Amniotic stem cell (primary cell): Measurements from ENCODE around the gene ZMAT3.
"Not testable (repeated sequence)": the region's sequence is repeated elsewhere in the genome, so short reads cannot be mapped to it uniquely, and the experiment has no call there.

Experiments used
- DNase-seq: peaks from one replicate; lab custom pipeline; 2025; lab: John Stamatoyannopoulos, UW

The ZMAT3 gene, protein sequence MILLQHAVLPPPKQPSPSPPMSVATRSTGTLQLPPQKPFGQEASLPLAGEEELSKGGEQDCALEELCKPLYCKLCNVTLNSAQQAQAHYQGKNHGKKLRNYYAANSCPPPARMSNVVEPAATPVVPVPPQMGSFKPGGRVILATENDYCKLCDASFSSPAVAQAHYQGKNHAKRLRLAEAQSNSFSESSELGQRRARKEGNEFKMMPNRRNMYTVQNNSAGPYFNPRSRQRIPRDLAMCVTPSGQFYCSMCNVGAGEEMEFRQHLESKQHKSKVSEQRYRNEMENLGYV

DNA sequence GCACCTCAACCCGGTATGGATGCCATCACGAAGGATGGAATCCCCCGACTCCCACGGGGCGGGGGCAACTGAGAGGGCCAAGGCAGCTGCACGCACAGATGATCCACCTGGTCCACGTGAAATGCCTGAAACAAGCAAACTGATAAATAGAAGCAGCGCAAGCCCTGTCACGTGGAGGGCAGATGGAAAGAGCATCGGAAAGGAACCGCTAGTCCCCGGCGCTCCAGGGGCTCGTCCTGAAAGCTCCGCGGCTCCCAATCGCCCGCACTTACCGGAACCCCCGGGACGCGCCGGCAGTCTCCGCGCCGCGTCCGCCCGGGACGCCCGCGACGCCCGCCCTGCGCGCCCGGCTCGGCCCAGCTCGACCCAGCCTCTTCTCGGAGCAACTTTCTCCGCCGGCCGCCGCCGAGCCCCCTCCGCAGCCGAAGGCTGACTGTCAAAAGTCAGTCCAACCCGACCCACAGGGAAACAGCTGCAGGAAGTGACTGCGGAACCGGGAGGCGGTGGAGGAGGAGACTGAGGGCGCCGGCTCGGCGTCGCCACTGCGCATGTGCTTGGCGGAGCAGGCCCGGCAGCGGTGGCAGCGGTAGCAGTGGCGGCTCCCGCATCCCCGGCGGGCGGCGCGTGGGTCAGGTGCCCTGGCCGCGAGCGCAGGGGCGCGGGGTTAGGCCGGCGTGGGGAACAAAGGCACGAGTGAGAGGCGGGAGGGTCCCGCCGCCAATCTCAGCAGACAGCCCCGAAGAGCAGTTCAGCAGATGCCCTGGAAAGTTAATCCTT, at the start of gene ZMAT3:
Gene ZMAT3 (minus strand): TSS at position 487 of the 777 bp plus-strand sequence. CDS start 4,057 bp downstream, outside the sequence.
- DNase-seq = peak; percentile 47

DNA sequence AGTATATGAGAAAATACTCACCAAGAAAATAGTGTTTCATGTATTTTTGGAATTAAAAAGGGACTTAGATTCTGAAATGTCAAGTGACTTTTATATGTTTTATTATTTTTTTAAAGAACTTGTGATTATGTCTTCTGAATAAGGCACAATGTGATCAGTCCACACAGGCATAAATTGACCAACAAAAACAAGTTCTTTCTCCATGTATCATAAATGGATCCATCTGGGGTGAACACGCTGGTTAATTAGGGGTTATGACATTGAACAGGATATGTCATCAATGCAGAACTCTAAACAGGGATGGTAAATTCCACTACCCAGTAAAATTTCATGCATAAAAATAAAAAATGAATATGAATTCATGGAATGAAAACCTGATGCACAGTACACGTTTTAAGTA, 45.2 kb upstream of the ZMAT3 start:
- no peak for DNase-seq

DNA sequence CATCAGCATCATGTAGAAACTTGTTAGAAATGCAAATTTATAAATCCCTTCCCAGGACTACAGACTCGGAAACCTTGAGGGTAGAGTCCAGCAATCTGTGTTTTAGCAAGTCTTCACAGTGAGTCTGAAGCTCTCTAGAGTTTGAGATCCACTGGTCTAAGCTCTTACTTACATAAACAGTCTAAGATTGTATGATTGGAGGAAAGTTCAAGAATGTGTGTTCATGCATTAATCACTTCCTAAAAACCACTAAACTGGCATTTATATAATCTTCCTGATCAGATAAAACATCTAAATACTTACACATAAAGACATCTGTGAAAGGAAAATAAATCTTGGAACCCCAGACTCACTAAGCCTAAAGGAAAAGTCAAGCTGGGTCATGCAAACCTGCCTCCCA, 43.8 kb upstream of the ZMAT3 start:
- not testable (repeated sequence) for DNase-seq

DNA sequence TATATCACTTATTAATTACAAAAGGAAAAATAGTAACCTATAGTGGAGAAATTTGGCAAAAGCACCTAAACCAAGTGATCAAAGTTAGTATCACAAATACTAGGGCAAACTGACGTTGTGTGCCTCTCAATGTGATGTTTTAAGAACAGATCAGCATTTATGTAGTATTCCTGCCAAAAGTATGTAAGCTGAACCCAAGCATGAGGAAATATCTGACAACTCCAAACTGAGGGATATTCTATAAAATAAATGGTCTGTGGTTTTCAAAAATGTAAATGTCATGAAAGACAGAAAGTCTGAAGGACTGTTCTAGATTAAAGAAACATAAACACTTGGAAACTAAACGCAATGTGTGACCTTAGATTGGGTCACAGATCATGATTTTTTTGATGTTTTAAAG, 42.3 kb upstream of the ZMAT3 start:
- no peak for DNase-seq

DNA sequence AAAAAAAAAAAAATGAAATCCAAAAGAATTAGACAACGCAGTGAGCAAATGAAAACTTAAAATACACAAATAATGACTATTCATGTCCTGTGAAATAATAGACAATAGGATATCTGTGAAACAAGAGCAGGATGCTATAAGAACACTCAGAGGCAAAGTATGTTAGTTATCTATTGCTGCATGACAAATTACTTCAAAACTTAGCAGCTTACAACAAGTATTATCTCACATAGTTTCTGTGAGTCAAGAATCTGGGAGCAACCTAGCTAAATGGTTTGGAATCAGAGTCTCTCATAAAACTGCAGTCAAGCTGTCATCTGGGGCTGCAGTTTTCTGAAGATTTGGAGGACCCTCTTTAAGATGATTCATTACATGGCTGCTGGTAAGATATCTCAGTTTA, 36.5 kb upstream of the ZMAT3 start:
- DNase-seq = peak; percentile 49

DNA sequence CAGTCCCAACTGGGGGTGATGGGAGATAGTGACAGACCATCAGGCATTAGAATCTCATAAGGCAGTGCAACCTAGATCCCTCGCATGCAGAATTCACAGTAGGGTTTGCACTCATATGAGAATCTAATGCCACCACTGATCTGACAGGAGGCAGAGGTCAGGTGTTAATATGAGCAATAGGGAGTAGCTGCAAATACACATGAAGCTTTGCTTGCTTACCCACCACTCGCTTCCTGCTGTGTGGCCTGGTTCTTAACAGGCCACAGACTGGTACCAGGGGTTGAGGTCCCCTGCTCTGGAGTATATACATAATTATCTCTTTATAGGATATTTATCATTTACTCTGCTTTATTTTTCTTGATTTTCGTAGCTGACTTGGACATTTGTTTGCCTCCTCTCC, 36.0 kb upstream of the ZMAT3 start:
- DNase-seq = no peak

DNA sequence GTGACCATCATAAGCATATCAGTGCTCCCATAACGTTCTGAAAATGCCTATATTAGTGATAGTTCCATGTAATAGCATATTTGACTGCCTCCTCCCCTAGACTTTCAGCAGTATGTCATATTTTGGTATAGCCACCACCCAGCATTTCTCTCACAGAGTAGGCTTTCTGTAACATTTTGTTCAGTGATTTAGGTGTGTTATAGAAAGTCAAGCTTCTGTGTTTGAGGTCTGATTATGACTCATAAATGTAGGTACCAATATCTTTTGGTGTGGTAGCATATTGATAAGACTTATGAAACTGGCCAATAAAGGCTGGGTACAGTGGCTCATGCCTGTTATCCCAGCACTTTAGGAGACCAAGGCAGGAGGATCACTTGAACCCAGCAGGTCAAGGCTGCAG, 34.3 kb upstream of the ZMAT3 start:
- DNase-seq = no peak

DNA sequence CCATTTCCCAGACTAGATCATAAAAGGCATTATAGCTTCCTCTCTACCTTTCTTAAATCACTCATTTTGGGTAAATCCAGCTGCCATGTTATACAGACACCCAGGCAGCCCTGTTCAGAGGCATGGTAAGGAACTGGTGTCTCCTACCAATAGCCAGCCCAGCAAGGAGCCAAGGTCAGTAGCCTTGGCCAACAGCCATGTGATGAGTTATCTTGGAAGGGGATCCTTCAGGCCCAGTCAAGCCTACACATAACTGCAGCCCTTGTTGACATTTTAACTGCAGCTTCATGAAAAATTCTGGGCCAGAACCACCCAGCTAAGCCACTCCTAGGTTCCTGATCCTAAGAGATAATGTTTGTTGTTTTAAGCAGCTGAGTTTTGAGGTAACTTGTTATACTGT, 29.0 kb upstream of the ZMAT3 start:
- DNase-seq = no peak

DNA sequence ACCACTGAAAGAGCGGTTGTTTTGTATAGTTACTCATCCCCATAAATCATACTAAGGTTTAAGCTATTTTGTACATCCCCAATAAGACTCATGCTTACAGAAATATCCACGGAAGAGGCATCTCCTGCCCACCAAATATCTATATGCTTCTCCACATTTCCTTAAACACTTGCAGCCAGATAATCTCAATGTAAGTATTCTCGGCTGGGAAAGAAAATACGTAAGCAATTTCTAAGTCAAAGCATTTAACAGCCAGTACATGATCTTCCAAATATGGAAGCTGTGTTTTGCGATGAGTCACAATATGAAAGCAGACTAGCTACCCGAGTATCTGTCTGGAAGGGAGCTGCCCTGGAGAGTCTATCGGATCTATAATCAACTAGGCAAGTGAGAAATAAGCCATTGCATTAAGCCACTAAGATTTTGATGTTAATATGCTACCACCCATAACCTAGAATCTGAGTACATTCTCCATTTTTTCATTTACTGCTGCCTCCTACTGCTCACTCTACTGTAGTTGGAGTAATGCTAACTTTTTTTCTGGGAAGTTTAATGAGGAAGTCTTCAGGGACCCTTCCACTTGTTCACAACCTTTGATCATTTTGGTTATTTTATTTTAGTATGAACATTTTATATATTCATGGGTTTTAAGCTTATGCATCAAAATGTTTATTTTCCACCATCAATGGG, 26.9 kb upstream of the ZMAT3 start:
- peak; percentile 42 for DNase-seq

DNA sequence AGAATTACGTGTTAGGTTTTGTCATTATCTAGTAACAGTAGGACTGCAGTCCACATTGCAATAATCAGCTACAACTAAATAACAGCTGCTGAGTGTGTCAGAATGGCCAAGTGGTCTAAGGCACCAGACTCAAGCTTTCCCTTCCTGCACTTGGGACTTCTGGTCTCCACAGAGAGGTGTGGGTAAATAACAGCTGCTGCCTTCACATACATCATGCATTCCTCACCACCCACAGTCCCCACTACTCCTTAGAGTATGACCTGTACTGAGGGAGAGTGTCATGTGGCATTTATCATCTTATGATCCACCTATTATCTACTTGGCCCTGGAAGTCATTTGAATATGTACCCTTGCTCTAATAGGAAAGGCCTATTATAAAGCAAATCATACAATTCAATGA, 22.2 kb upstream of the ZMAT3 start:
- no peak for DNase-seq

DNA sequence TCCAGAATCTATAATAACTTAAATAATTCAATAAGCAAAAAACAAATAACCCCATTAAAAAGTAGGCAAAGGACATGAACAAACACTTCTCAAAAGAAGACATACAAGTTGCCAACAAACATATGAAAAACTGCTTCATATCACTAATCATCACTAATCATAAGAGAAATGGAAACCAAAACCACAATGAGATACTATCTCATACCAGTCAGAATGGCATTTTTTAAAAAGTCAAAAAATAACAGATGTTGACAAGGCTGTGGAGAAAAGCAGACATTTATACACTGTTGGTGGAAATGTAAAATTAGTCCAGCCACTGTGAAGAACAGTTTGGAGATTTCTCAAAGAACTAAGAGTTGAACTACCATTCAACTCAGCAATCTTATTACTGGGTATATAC, 19.5 kb upstream of the ZMAT3 start:
- no peak for DNase-seq

DNA sequence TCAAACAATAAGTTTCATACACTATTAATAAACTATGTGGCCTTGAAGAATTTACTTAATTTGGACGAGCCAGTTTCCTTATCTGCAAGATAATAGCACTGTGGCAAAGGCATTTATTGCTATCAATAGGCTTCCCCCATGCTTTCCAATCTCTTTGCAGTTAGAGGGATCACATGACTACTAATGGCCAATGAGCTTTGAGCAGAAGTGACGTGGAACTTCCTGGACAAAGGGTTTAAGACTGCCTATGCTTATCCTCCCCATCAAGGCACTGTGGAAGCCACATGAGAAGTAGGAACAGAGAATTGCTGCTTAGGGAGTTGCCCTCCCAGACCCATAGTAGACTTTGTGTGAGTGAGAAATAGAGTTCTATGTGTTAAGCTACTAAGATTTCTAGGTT, 16.7 kb upstream of the ZMAT3 start:
- no peak for DNase-seq

DNA sequence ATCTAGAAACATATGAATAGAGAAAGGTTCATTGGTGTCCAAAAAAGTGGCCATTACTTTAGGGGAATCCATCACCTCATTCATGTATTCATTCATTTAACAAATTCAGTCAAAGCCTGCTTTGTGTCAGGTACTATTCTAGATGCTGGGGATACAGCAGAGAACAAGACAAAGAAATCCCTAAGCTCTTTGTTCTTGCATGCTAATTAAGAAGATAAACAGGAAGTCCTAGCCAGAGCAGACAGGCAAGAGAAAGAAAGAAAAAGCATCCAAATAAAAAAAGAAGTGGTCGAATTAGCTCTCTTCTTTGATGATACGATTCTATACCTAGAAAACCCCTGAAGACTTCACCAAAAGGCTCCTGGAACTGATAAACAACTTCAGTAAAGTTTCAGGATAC, 12.4 kb upstream of the ZMAT3 start:
- no peak for DNase-seq

DNA sequence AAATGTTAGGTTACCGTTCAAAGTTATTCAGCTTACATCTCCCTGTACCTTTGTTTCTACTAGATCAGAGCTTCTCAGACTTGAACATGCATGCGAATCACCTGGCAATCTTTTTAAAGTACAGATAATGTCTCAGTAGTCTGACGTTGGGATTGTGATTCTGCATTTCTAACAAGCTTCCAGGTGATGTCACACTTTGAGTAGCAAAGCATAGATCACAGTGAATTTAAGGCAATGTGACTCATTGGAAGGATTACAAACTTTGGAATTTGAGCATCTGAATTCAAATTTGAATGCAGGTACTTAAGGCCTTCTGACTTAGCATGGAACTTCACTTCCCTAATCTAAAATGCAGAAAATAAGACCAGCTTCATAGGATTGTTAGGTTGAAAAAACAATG, 10.8 kb upstream of the ZMAT3 start:
- no peak for DNase-seq

DNA sequence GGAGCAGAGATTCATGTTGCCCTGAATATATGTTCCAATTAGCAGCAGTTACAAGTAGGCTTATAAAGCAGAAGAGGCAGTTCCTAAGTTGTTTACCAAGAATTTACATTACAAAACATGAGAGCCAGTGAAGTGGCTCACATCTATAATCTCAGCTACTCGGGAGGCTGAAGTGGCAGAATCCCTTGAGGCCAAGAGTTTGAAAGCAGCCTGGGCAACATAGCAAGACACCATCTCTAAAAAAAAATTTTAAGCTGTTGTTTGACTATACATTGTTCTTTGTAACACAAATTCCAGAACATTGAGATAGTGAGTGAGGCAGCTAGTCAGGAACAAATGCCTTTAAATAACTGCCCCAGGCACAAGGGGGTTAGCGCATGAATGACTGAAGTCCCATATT, 10.3 kb upstream of the ZMAT3 start:
- no peak for DNase-seq

DNA sequence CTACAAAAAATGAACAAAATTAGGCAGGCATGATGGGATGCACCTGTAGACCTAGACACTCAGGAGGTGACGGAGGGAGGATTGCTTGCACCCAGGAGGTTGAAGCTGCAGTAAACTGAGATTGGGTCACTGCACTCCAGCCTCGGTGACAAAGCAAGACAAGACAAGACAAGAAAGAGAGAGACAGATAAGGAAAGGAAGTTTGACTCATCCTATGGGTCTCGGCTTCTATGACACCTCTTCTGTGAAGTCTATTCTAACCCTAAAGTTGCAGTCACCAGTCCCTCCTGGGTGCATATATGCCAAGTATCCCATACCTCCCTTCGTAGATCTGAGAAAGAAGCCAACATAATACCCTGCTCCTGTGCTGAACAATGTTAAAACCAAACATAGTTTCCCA, 7.9 kb upstream of the ZMAT3 start:
- DNase-seq = no peak

DNA sequence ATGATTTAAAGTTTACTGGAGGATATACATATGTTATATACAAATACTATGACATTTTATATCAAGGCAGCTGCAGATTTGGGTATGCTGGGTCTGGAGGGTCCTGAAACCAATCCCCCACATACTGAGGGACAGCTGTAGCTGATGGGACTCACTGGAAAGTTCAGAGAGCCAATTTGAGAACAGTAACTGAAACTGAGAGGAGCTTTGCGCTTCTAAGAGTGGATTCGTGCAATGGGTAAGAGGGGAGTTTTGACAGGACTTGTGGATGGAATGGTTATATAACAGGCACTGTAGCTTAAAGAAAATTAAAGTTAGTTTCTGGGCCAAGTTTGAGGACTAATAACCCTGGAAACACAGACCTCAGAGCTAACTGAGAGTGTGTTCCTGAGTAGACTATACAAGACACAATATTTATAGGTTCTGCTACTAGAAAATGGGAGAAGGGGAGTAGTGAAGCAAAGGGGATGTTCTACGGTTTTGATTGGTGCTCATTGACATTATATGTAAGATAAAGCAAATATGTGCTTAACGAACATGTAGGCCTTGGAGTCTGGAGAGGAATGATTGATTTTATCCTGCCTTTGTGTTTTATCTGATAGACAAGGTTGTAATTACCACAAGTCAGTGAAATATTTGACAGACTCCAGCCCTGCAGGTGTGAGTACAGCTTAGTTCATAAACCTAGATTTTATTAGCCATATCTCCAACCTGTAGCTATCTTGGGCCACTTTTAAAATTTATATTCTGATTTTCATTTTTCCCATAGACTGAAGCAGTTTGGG, 4.8 kb upstream of the ZMAT3 start:
- no peak for DNase-seq

DNA sequence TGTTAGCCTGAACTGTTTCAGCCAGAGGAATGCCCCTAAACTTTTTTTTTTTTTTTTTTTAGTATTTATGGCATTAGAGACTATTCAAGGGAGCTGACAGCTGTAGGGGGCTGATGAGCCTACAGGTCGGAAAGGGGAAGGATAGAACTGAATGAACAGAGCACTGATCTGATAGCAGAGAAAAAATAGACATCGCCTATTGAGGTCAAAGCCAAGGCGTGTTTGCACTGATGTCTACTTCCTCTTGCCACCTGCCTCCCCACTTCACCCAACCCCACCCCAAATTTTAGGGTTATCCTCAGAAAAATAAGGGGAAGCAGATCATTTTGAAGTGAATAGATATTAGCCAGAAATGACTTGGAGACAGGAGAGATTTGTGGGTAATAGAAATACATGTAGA, 3.0 kb upstream of the ZMAT3 start:
- no peak for DNase-seq

DNA sequence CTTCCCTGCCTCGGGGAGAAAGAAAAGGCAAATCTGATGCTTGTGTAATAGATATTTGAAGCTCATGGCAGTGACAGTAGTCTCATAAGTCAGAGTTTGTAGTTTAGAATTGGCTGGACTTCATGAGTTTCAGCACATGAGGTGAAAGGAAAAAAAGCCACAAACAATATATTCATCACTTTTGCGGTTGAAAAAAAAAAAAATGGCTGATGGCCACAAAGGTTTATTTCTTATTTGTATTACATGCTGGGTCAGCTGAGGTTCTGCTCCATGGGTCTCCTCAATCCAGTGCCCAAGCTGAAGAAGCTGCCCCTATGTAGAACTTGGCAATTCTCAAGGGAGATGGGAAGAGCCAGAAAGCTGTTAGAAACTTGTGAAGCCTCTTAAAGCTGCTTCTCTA, 2.2 kb upstream of the ZMAT3 start:
- DNase-seq = no peak

DNA sequence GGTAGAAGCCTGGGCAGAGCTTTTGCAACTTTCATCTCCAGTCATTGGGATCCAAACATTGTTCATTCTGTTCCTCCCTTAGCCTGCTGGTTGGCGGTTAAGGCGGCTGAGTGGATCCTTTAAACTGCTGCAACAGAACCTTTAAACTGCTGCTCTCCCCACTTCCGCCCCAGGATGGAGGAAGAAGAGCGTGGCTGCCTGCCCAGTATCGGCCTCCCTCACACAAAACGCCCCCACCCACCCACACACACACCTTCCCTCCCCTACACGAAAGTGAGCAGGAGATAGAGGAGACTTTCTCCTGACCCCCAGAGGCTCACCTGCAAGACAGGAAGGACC, 460 bp upstream of the ZMAT3 start:
- no peak for DNase-seq

DNA sequence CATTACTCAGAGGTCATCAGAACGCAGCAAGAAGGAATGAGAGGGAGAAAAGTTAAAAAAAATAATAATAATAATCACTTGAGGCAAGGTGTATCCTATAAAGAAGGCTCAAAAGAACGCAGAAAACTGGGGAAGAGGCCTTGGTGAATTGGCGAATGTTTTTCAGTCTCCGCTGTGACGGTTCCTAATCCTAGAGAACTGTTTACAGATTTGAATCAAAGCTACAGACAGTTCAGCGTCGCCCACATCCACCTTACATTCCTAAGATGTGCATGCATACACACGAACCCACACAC, 634 bp downstream of the ZMAT3 start:
- DNase-seq = no peak

DNA sequence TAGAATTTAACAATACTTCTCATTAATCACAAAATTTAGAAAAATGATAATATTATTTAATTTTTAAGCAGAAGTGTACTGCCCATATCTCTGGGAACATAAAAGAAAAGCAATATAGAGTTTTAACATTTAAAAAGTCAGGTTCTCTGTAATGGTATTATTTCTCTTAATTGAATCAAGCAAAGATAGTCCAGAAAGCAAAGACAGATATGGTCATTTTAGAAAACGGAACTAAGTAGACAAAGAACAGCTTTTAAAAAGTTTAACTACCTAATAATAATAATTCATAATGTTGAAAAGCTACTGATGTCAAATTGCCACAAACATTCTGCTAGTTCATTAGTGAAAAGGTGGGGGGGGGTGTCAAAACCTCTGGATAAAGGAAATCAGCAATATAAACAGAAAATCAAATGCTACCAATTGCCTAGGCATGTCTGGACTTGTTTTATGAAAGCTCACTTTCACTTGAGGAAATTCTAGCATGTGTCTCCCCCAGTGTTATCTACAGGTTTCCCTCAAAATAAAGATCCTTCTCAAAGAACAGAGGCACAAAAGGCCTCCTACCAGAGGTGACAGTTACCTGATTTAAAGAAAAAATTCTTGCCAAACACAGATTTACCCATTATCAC, 1.7 kb downstream of the ZMAT3 start:
- DNase-seq = no peak
